Measurements from ENCODE around the gene KLRG1. TPM values are rescaled to one million over a fixed set of nuclear protein-coding genes. Genes with fewer than 3 reads are reported as not detected.
A peak's percentile ranks its signal among the peaks of the same experiment; 100 is the strongest.

KLRG1 gene
- total and polyA plus RNA-seq, 2 of the 4 experiments (the other 2 are of a cell fraction) = 0.36 to 0.54 TPM

- dilution Hi-C loops (cut with HindIII; ENCODE audit: low sequenced_read_pairs, unreplicated experiment) = no loop called here
- POLR2A ChIA-PET (ENCODE audit: unreplicated experiment) = no interaction called here
- no peak overlapping the region for H2BK15ac ChIP-seq (ENCODE audit: low read depth, low read length)
Measured at GRCh38 chr12:9049520-9050133, 60.3 kb downstream of the KLRG1 start.

More at GRCh38 chr12:9049520-9050133, 60.3 kb downstream of the KLRG1 start:
- intact Hi-C loops (cut with micrococcal nuclease) (loop anchor here (1.0 kb wide), 1 partner anchor 505 kb away; no protein-coding TSS in a partner anchor), in situ Hi-C loops (cut with MboI; ENCODE audit: low sequenced_read_pairs) (loop anchor here (10.0 kb wide), 1 partner anchor 395 kb away; no protein-coding TSS in a partner anchor)
- TF ChIP-seq SMC3 (IDR thresholded peaks at IDR 0.05; ENCODE audit: low read depth, low read length) (peak; percentile 52; the same call in 1 of the 2 replicates), MAZ (IDR thresholded peaks at IDR 0.05; ENCODE audit: borderline replicate concordance, low read depth, low read length) (no peak), RAD21 (IDR thresholded peaks at IDR 0.05; ENCODE audit: low read length) (peak; percentile 60)
- TF ChIP-seq, protein P1, sequence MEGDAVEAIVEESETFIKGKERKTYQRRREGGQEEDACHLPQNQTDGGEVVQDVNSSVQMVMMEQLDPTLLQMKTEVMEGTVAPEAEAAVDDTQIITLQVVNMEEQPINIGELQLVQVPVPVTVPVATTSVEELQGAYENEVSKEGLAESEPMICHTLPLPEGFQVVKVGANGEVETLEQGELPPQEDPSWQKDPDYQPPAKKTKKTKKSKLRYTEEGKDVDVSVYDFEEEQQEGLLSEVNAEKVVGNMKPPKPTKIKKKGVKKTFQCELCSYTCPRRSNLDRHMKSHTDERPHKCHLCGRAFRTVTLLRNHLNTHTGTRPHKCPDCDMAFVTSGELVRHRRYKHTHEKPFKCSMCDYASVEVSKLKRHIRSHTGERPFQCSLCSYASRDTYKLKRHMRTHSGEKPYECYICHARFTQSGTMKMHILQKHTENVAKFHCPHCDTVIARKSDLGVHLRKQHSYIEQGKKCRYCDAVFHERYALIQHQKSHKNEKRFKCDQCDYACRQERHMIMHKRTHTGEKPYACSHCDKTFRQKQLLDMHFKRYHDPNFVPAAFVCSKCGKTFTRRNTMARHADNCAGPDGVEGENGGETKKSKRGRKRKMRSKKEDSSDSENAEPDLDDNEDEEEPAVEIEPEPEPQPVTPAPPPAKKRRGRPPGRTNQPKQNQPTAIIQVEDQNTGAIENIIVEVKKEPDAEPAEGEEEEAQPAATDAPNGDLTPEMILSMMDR (conservative IDR thresholded peaks at IDR 0.05; ENCODE audit: low read depth, low read length) = peak; percentile 61
- Histone ChIP-seq H3K4me3 (ENCODE audit: insufficient read depth, low read depth, low read length) (no peak overlapping the region), H3K4me1 (ENCODE audit: control insufficient read depth, insufficient read depth, low read length) (no peaks in the 10 kb centered on the region), H3K14ac (replicated peaks; ENCODE audit: low read depth, low read length) (no peak overlapping the region), H3K27ac (ENCODE audit: insufficient read depth, low read length) (no peak overlapping the region), H3K23ac (ENCODE audit: low read depth, low read length) (no peak overlapping the region), H3K9me1 (ENCODE audit: insufficient read depth, low read length) (no peaks in the 10 kb centered on the region), H3K36me3 (ENCODE audit: control insufficient read depth, insufficient read depth, low read length) (no peaks in the 10 kb centered on the region), H3K9ac (ENCODE audit: low read depth, low read length) (no peak overlapping the region), H4K91ac (ENCODE audit: insufficient read depth, low read depth, low read length) (no peak overlapping the region), H4K5ac (ENCODE audit: low read depth, low read length) (no peak overlapping the region), H2BK120ac (ENCODE audit: low read depth, low read length) (no peak overlapping the region), H3K27me3 (ENCODE audit: control insufficient read depth, insufficient read depth, low read length) (peaks cover 10% of the 10 kb centered on the region), H3K4ac (ENCODE audit: low read depth, low read length) (no peak overlapping the region), H3K9me3 (ENCODE audit: control insufficient read depth, insufficient read depth, low read length) (no peaks in the 10 kb centered on the region), H2BK5ac (ENCODE audit: low read depth, low read length, poor library complexity, severe bottlenecking) (no peak overlapping the region), H3K56ac (ENCODE audit: extremely low read depth, insufficient read depth, low read length) (no peak overlapping the region), H2AK9ac (replicated peaks; ENCODE audit: low read depth, low read length, poor library complexity) (no peak overlapping the region), H3K18ac (ENCODE audit: low read depth, low read length) (no peak overlapping the region), H3K4me2 (ENCODE audit: low read depth, low read length) (no peak overlapping the region), H4K20me1 (ENCODE audit: insufficient read depth, low read length) (no peaks in the 10 kb centered on the region), H3K79me1 (ENCODE audit: low read depth in 1 of 2, low read length in 2 of 2) (no peaks in the 10 kb centered on the region), H4K8ac (ENCODE audit: low read depth in 2 of 2, low read length in 2 of 2) (no peak overlapping the region), H2AK5ac (ENCODE audit: low read depth, low read length) (no peak overlapping the region), H2AFZ (replicated peaks; ENCODE audit: low read length, poor library complexity) (no peak overlapping the region), H2BK20ac (ENCODE audit: low read depth, low read length) (no peak overlapping the region)
- CTCF ChIA-PET = interaction anchor here (0.5 to 2.1 kb wide), 7 partner anchors 9 to 506 kb away, joined by 3 to 14 read pairs (median 6); no protein-coding TSS in a partner anchor
- DNase-seq (peak; percentile 52), ATAC-seq (ENCODE audit: low read depth) (peak; percentile 86)
- WGBS, 2 experiments (ENCODE audit: extremely low coverage in 2 of 2, insufficient read length in 1 of 2) = no CpG with 5 or more reads among the region's 6 CpGs
- no TSS peak for BruUV-seq (replicated peaks)

Data from IMR-90 (cell line).